CD14-positive monocyte (primary cell): ENCODE results near the gene RPS8. TPM values are rescaled to one million over a fixed set of nuclear protein-coding genes. Genes with fewer than 3 reads are reported as not detected.

Source experiments
- DNase-seq, 3 donors: peaks; one replicate each; pipeline ENCODE4 v3.0.0-alpha.2; 2011 to 2022
- H2AFZ ChIP-seq: 2 replicates; pipeline ENCODE4 v1.6.0; 2012; ENCODE audit warnings: mild to moderate bottlenecking, low read depth, low read length, inconsistent platforms; ENCODE audit not compliant: insufficient read depth, poor library complexity, severe bottlenecking
- H3K27ac ChIP-seq, 2 donors: 1 replicate in 1 of 2; 2 replicates in 1 of 2; pipeline ENCODE4 v1.5.1; 2012 to 2013; ENCODE audit warnings: low read length in 2 of 2, control low read depth in 1 of 2, inconsistent platforms in 1 of 2, low read depth in 1 of 2, mild to moderate bottlenecking in 1 of 2
- H3K27me3 ChIP-seq, 2 donors: one replicate each; pipeline versions ENCODE4 v1.6.0 to v1.6.1; 2011 to 2013; ENCODE audit warnings: low read length in 2 of 2; ENCODE audit not compliant: control insufficient read depth in 2 of 2, insufficient read depth in 2 of 2
- H3K36me3 ChIP-seq, 2 donors: replicated peaks in 1 of 2; 1 replicate in 1 of 2; 2 replicates in 1 of 2; pipeline versions ENCODE4 v1.5.1 to v1.6.1; 2012 to 2013; ENCODE audit warnings: low read length in 2 of 2, control low read depth in 1 of 2, inconsistent platforms in 1 of 2, mild to moderate bottlenecking in 1 of 2; ENCODE audit not compliant: insufficient read depth in 2 of 2, control insufficient read depth in 1 of 2
- H3K4me1 ChIP-seq, 2 donors: 1 replicate in 1 of 2; 2 replicates in 1 of 2; pipeline versions ENCODE4 v1.5.1 to v1.6.1; 2012 to 2013; ENCODE audit warnings: low read length in 2 of 2, control low read depth in 1 of 2, inconsistent platforms in 1 of 2, mild to moderate bottlenecking in 1 of 2, moderate library complexity in 1 of 2; ENCODE audit not compliant: insufficient read depth in 2 of 2, control insufficient read depth in 1 of 2
- H3K4me2 ChIP-seq: replicated peaks from 2 replicates; pipeline ENCODE3; 2012; ENCODE audit warnings: low read length, moderate library complexity, mild to moderate bottlenecking; ENCODE audit not compliant: poor library complexity, severe bottlenecking; ENCODE audit errors: extremely low read depth
- H3K4me3 ChIP-seq, 3 experiments: fragments of 200-600 bp in 1 of 3; sonication (generic) in 1 of 3; replicated peaks in 1 of 3; 1 replicate in 2 of 3; 2 replicates in 1 of 3; pipeline ENCODE4 v1.5.1; 2011 to 2013; ENCODE audit warnings: low read length in 3 of 3, mild to moderate bottlenecking in 3 of 3, control low read depth in 2 of 3, low read depth in 2 of 3, inconsistent platforms in 1 of 3, moderate library complexity in 1 of 3
- H3K79me2 ChIP-seq: 2 replicates; pipeline ENCODE4 v1.6.0; 2012; ENCODE audit warnings: mild to moderate bottlenecking, control low read depth, inconsistent platforms, low read length, moderate library complexity; ENCODE audit not compliant: insufficient read depth
- H3K9ac ChIP-seq: 2 replicates; pipeline ENCODE4 v1.6.0; 2017; ENCODE audit warnings: low read length, mild to moderate bottlenecking; ENCODE audit not compliant: insufficient read depth, poor library complexity, severe bottlenecking
- H3K9me3 ChIP-seq, 2 donors: replicated peaks in 1 of 2; 1 replicate in 1 of 2; 2 replicates in 1 of 2; pipeline versions ENCODE4 v1.5.1 to v1.6.1; 2012 to 2013; ENCODE audit warnings: low read length in 2 of 2, control low read depth in 1 of 2; ENCODE audit not compliant: control insufficient read depth in 1 of 2, insufficient read depth in 1 of 2
- H4K20me1 ChIP-seq: 2 replicates; pipeline ENCODE4 v1.6.0; 2012; ENCODE audit warnings: mild to moderate bottlenecking, low read length, control low read depth, moderate library complexity; ENCODE audit not compliant: insufficient read depth
- H3K27ac Mint-ChIP-seq, 7 donors: one replicate each; pipeline ENCODE4 v1.8.0; 2020; ENCODE audit warnings: mild to moderate bottlenecking in 7 of 7, mixed read lengths in 7 of 7, moderate library complexity in 6 of 7, inconsistent platforms in 2 of 7
- H3K27me3 Mint-ChIP-seq, 3 donors: one replicate each; pipeline ENCODE4 v1.8.0; 2021 to 2022; ENCODE audit warnings: low read depth in 3 of 3, mild to moderate bottlenecking in 3 of 3, mixed read lengths in 3 of 3, moderate library complexity in 3 of 3, inconsistent platforms in 1 of 3
- H3K36me3 Mint-ChIP-seq, 2 donors: one replicate each; pipeline ENCODE4 v1.8.0; 2020; ENCODE audit warnings: mixed read lengths in 2 of 2, inconsistent platforms in 1 of 2, mild to moderate bottlenecking in 1 of 2
- H3K4me1 Mint-ChIP-seq: one replicate; pipeline ENCODE4 v1.8.0; 2020; ENCODE audit warnings: mild to moderate bottlenecking, mixed read lengths
- H3K4me3 Mint-ChIP-seq, 2 donors: one replicate each; pipeline ENCODE4 v1.8.0; 2020; ENCODE audit warnings: mild to moderate bottlenecking in 2 of 2, mixed read lengths in 2 of 2, moderate library complexity in 1 of 2
- H3K9me3 Mint-ChIP-seq, 7 donors: one replicate each; pipeline ENCODE4 v1.8.0; 2020 to 2022; ENCODE audit warnings: mixed read lengths in 7 of 7, mild to moderate bottlenecking in 6 of 7, moderate library complexity in 6 of 7, inconsistent platforms in 2 of 7
- CTCF ChIP-seq: fragments of 200-600 bp; IDR thresholded peaks from one replicate; pipeline ENCODE4 v1.8.0; 2022; ENCODE audit warnings: antibody characterized with exemption, mild to moderate bottlenecking
- WGBS: methylation state at CpG from one replicate; pipeline ENCODE4 v1.1.5; 2013; ENCODE audit warnings: missing lambda C conversion rate; ENCODE audit not compliant: insufficient coverage; 5-methylcytosine and 5-hydroxymethylcytosine counted together
- intact Hi-C, 2 donors: fragments of 100-400 bp; cut with micrococcal nuclease; formaldehyde crosslinking; loops; one replicate each; pipeline versions ENCODE4 v1.15.0 to v1.15.1; 2023
- polyA plus RNA-seq, 3 donors: library from polyadenylated mRNA; depleted of rRNA in 1 of 3; unstranded in 2 of 3; stranded (reverse) in 1 of 3; fragments of 300-500 nt in 2 of 3; fragments of >200 nt in 1 of 3; fragmentation: Illumina TruSeq in 2 of 3; gene quantifications; 1 replicate in 2 of 3; 2 replicates in 1 of 3; pipeline ENCODE4 v1.2.3, GENCODE V29; 2012 to 2021

Gene RPS8
- polyA plus RNA-seq, 3 donors, result 413 to 1,619 (median 419) TPM

GRCh38 chr1:44757420-44757819 lies 17.9 kb upstream of the RPS8 start:
- Mint-ChIP-seq H3K27me3 (no peaks in the 10 kb centered on the region), H3K36me3 (peaks cover 71 to 95% of the 10 kb centered on the region in 2 donors), H3K4me3 (no peak overlapping the region), H3K4me1 (no peaks in the 10 kb centered on the region), H3K27ac (peak overlapping the region in 4 of 7 donors; percentile 3 to 66 (median 45)), H3K9me3 (no peaks in the 10 kb centered on the region)
- Histone ChIP-seq H3K9ac (no peak overlapping the region), H3K4me2 (no peak overlapping the region), H2AFZ (no peak overlapping the region), H3K27ac (peak overlapping the region in 1 of 2 donors; percentile 11), H3K36me3 (peaks cover 79 to 98% of the 10 kb centered on the region in 2 donors), H4K20me1 (no peaks in the 10 kb centered on the region), H3K27me3 (no peaks in the 10 kb centered on the region), H3K4me3 (no peak overlapping the region), H3K4me1 (no peaks in the 10 kb centered on the region), H3K9me3 (no peaks in the 10 kb centered on the region), H3K79me2 (no peaks in the 10 kb centered on the region)
- intact Hi-C loops, result no loop called here
- no peak for DNase-seq
- 83% methylated on average over 1 of the region's 2 CpGs for WGBS
- no peak for TF ChIP-seq CTCF

- no peak for DNase-seq
- H3K9ac ChIP-seq, result no peak overlapping the region
- Mint-ChIP-seq H3K4me1 (no peaks in the 10 kb centered on the region), H3K27ac (peak overlapping the region in 2 of 7 donors; percentile 26 to 50), H3K36me3 (peaks cover 73 to 95% of the 10 kb centered on the region in 2 donors), H3K4me3 (no peak overlapping the region), H3K9me3 (no peaks in the 10 kb centered on the region), H3K27me3 (peaks cover 0 to 1% (median 0%) of the 10 kb centered on the region in 3 donors)
- H3K27me3 ChIP-seq, result no peaks in the 10 kb centered on the region
- H3K4me3 ChIP-seq, result no peak overlapping the region
- peaks cover 80 to 97% of the 10 kb centered on the region in 2 donors for H3K36me3 ChIP-seq
- no peaks in the 10 kb centered on the region for H3K4me1 ChIP-seq
- intact Hi-C loops, result no loop called here
- H3K4me2 ChIP-seq, result no peak overlapping the region
- no peak overlapping the region for H2AFZ ChIP-seq
- no peak for TF ChIP-seq CTCF
- no peak overlapping the region for H3K27ac ChIP-seq
- H3K79me2 ChIP-seq, result no peaks in the 10 kb centered on the region
- H3K9me3 ChIP-seq, result no peaks in the 10 kb centered on the region
- no peaks in the 10 kb centered on the region for H4K20me1 ChIP-seq
- 97% methylated on average over 11 of the region's 11 CpGs for WGBS
Measured at GRCh38 chr1:44759077-44759476, 16.3 kb upstream of the RPS8 start.
